ENCODE data around the gene IGSF21.

GRCh38 chr1:18097206-18097605, 10.4 kb upstream of the IGSF21 start:
- TF ChIP-seq CTCF (IDR thresholded peaks at IDR 0.05), result no peak
- no peak for TF ChIP-seq POLR2A (IDR thresholded peaks at IDR 0.05)
